Measurements from ENCODE around the gene CCNO.

The CCNO gene, protein sequence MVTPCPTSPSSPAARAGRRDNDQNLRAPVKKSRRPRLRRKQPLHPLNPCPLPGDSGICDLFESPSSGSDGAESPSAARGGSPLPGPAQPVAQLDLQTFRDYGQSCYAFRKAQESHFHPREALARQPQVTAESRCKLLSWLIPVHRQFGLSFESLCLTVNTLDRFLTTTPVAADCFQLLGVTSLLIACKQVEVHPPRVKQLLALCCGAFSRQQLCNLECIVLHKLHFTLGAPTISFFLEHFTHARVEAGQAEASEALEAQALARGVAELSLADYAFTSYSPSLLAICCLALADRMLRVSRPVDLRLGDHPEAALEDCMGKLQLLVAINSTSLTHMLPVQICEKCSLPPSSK

GRCh38 chr5:55232985-55233928 lies at the start of gene CCNO:
Gene CCNO, minus strand, starts transcription at chr5:55233608. Its CDS starts 85 bp downstream, at chr5:55233523.
- peak; percentile 76 for DNase-seq

DNA sequence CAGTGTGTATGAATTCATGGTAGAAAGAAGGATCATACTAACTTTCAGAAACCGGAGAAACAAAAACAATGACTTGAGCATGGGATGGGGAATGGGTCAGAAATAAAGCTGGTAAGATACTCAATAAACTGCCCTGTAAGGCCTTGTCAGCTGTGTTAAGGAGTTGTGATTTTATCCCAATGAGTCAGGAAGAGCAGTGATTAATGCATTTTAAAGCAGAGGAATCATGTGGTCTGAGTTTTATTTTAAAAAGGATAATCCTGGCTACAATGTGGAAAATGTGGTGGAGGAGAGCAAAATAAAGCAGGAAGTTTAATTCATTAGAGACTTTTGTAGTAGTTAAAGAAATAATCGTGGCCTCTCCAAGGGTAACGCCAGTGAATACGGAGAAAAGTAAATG lies 45.4 kb upstream of the CCNO start:
- DNase-seq, result no peak

DNA sequence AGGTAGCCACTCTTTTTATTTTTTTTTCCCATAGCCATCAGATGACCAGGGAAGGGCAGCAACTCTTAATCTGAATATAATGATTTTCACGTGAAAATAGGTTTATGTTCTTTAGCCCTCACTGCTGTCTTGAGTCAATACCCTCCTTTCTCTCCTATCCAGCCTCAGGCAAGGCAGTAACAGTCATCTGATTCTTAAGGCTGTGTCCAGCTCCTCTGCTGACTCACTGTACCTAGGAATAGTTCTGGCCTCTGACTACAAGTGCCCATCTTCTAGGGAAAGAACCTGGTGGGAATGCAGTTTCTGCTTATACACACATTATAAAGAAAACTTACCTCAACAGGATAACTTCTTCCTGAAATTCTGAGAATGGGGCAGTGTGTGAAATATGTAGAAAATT lies 43.4 kb upstream of the CCNO start:
- DNase-seq, result no peak

GRCh38 chr5:55258339-55258738 lies 24.9 kb upstream of the CCNO start:
- no peak for DNase-seq

DNA sequence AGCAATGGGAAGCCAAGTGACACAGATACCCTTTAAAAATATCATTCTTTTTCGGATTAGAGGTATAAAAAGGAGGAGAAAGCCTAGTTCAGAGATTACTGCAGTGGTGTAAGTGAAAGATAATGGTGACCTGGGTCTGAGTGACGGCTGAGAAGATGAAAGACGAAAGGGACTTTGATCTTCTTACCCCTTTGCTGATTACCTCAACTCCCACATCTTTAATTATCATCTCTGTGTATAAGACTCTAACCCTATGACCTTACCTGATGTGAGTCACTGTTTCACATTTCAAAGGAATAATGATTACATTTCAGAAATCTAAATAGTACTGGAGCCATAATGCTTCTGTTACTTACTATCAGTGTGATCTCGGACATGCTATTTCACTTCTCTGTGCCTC lies 21.4 kb upstream of the CCNO start:
- no peak for DNase-seq

DNA sequence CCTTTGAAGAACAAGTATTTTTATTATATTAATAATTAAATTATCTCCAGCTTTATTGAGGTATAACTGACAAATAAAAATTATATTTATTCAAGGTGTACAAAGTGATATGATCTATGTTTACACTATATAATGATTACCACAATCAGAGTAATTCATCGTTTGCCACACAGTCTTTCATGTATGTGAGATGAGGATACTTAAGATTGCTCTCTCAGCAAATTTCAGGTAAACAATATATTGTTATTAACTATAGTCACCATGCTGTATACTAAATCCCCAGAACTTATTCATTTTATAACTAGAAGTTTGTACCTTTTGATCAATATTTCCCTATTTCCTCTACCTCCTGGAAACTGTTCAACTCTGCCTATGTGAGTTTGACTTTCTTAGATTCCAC lies 16.7 kb upstream of the CCNO start:
- no peak for DNase-seq

GRCh38 chr5:55241746-55242145 lies 8.3 kb upstream of the CCNO start:
- peak; percentile 53 for DNase-seq

GRCh38 chr5:55236800-55237199 lies 3.4 kb upstream of the CCNO start:
- no peak for DNase-seq

DNA sequence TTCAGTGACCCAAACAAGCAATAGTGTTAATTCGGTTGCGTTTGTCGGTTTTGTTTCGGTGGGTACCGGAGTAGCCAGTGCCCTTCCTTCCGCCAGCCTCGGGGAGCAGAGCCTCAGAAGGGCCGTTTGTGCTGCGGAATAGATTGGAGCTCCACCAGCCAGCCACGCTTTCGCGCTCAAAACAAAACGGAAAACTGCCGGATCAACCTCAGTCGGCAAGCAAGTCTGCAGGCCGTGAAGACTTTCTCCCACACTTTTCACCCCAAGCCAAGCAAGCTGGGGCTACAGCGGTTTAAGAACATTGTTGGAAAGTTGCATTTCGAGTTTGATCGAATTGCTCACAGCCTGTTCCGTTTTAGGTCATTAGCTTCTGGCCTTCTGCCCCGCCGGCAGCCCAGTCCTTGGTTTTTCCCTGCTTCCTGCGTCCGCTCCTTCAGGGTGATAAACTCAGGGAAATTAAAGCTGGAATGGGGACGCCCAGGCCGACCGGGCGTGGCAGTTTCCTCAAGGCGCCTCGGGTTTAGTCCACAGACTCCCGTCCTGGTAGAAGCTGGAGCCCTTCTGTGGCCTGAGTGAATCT lies 803 bp upstream of the CCNO start:
- DNase-seq, result peak; percentile 44

- DNase-seq, result peak; percentile 50
Measured at GRCh38 chr5:55232271-55232984, 980 bp downstream of the CCNO start.

- no peak for DNase-seq
Measured at GRCh38 chr5:55231919-55232270, 1.5 kb downstream of the CCNO start.

DNA sequence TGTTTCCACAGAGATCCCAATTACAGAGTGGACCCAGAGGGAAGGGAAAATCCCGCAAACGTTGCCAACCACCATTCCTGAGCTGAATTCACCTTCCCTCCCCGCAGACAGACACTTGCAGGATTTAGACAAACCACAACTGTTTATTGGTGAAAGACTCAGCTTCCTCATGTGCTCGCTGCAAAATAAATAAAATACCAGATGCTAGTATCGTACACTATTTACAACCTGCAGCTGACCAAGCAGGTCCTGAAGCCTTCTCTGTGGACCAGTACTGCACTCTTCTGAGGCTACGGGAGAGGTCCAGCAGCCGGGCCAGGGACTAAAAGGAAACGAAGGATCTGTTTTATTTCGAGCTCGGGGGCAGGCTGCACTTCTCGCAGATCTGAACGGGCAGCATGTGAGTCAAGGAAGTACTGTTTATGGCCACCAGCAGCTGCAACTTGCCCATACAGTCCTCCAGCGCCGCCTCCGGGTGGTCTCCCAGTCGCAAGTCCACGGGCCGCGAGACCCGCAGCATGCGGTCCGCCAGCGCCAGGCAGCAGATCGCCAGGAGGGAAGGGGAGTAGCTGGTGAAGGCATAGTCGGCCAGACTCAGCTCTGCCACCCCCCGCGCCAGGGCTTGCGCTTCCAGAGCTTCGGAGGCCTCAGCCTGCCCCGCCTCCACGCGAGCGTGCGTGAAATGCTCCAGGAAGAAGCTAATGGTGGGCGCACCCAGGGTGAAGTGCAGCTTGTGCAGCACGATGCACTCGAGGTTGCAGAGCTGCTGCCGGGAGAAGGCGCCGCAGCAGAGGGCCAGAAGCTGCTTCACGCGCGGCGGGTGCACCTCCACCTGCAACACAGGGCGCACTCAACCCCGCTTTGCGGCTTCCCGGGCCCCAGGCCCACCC lies 2.1 kb downstream of the CCNO start:
- peak; percentile 40 for DNase-seq

GRCh38 chr5:55230086-55230629 lies 3.2 kb downstream of the CCNO start:
- DNase-seq, result no peak

DNA sequence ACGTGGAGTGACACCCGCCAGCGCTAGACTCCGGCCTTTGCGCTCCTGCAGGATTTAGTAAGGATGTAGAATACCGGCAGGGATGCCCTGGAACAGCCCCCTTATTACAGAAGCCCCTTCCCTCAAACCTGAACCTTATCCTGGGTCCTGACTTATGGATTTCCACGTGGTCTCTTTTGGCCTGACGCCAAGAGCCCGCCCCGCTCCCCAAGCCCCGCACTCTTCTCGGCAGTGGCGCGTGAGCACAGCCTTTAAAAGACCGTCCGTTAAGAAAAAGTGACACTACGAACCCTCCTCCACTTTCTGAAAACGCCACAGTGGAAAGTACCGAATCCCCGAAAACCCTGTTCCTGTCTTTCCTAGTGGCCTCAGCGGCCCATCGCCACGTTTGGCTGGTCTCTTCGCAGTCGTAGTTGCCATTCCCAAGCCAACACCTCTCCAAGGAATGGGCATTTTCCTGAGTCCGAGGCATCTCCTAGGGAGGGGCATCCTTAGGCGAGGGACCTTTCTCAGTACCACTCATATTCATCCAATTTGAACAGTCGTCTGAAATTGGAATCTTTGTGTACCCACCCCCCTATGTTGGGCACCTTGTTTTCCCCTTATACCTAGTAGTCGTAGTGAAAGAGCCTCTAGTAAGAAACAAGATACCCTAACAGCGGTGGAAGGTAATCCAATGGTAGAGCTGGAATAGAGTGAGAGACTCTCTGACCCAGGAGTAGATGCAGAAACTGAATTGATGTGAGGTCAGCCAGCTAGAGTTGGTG lies 5.6 kb downstream of the CCNO start:
- DNase-seq, result peak; percentile 28

DNA sequence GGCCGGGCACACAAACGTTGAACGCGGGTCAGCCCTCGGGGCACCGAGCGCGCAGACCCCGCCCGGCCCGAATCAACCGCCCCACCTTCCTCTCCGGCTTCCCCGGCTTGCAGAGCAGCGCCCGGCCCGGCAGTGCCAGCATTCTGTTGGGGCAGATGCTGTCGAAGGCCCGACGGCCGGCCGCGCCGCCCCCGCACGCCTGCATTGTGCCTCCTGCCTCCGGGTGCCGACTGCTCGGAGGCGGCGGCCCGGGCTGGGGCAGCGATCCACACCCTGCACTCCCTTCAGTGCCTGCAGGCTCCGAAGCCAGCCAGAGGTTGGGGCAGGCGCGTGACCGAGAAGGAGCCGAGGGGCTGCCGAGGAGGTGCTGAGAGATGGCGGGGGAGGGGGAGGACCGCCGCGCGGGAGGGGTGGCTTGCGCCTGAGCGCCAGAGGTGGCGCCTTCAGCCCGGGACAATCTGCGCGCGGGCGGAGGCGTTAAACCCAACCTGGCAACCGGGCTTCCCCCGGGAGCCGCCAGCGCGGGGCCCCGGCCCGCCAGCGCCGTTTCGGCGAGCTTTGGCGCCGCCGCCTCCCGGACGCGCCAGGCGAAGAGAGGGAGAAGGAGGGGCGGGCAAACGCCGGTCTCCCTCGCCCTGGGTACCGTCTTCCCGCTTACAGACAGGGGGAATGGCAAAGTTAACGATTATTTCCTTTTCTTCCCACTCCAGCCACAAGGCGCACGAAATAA lies 6.3 kb downstream of the CCNO start, which contains the start of gene MCIDAS:
TSS of gene MCIDAS (minus strand) at position 382 of the 730 bp plus-strand sequence. CDS start at position 205, 177 bp downstream.
- peak; percentile 28 for DNase-seq

DNA sequence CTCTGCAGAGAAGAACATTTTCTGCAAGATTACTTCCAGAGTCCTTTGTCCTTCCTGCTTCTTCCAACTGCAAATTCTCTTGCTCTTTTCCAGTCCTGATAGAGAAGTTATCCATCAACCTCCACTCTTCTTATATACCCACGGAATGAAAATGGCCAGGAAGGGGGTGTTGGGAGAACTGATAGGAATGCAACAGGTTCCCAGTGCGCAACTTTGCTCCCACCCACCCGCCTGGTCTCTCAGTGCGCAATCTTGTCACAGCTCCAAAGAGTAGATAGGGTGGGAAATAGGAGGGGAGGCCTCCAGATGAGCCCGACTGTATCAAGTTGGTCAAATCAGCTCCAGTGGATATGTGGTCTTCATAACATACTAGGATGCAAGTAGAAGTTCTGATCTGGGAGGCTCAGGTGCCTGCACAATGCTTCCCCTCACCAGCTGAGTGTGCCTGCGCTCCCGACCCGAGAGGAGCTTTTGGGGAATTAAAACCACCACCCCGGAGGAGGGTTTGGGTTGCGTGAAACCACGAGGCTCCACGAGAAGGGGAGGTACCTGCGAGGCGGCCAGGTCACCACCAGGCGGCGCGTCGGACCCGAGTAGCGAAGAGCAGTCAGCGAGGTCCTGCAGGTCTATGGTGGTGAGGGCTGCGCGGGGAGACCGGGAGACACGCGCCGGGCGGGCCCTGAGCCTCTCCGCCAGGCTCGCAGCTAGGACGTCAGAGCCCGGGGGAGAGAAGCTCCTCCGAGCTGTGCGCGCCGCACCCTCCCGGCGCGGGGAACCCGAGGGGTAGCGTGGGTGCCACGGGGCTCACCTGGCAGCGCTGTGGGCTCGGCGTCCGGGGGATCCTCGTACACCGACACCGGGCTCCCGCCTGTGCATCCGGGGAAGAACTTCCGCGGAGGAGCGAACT lies 7.1 kb downstream of the CCNO start:
- DNase-seq, result peak; percentile 73

- DNase-seq, result no peak
Measured at GRCh38 chr5:55225346-55225745, 8.1 kb downstream of the CCNO start.

- no peak for DNase-seq
Measured at GRCh38 chr5:55223812-55224240, 9.6 kb downstream of the CCNO start.

All from NCI-H1105 treated with DMSO at 0.1 percent for 48 hours (cell line).